Hematopoietic multipotent progenitor cell treated with erythropoietin and hydrocortisone succinate and interleukin-3 and kit ligand, for 8 days (in vitro differentiated cells): ENCODE results near the gene PIGK.
A peak's percentile ranks its signal among the peaks of the same experiment; 100 is the strongest.
"Not testable (repeated sequence)": the region's sequence is repeated elsewhere in the genome, so short reads cannot be mapped to it uniquely, and the experiment has no call there.

Source experiments
- DNase-seq: peaks from one replicate; pipeline ENCODE4 v3.0.0-alpha.2; 2015

Gene PIGK

GRCh38 chr1:77219166-77219887 is at the start of gene PIGK:
Gene PIGK, minus strand, starts transcription at chr1:77219430. Its CDS starts 28 bp downstream, at chr1:77219402.
- peak; percentile 91 for DNase-seq

GRCh38 chr1:77267035-77267434 is 47.8 kb upstream of the PIGK start:
- no peak for DNase-seq

DNA sequence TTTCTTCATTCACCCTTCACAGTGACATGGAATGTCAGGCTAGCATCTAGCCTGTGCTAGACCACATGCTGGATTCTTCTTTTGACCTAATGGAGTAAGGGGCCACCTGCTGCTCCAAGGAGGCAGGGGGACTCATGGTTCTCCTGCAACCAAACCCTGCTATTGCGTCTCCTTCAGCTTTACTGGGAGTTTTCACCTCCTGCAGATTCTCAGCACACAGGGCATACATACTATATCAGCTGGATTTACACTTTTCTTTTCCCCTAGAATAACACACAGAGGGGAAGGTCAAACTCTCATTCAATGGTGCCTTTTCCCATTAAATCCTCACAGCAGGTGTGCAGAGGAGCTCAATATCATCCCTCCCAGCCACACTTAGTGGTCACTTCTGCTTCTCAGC is 46.0 kb upstream of the PIGK start:
- DNase-seq, result no peak

- DNase-seq, result no peak
Observed at GRCh38 chr1:77263708-77264107, 44.5 kb upstream of the PIGK start.

DNA sequence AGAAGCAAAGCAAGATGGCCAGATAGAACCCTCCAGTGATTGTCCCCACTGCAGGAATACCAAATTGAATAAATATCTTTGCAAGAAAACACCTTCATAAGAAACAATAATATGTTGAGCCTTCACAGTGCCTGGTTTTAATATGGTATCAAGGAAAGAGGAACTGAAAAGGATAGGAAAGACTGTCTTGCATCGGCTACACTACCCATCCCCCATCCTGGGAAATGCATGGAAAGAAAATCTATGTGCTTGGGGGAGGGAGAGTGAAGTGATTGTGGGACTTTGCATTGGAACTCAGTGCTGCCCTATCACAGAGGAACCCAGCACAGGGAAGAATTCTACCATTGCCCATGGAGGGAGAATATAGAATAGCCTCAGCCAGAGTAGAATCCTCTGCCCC is 34.0 kb upstream of the PIGK start:
- no peak for DNase-seq

- DNase-seq, result no peak
Observed at GRCh38 chr1:77250126-77250525, 30.9 kb upstream of the PIGK start.

- no peak for DNase-seq
Observed at GRCh38 chr1:77245830-77246229, 26.6 kb upstream of the PIGK start.

DNA sequence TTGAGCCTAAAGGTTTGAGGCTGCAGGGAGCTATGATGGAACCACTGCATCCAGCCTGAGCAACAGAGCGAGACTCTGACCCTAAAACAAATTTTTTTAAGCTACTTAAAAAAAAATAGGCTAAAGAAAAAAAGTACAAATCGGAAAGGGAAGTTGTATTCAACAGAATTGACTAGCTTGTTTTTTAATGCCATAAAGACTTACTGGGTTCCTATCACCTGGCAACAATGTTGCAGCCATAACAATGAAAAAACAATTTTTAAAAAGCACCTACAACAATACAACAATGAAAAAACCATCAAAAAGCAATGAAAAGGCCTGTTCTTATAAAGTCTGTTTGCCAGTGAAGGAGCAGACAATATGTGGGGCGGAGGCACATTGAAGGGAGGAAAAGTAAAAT is 20.1 kb upstream of the PIGK start:
- no peak for DNase-seq

DNA sequence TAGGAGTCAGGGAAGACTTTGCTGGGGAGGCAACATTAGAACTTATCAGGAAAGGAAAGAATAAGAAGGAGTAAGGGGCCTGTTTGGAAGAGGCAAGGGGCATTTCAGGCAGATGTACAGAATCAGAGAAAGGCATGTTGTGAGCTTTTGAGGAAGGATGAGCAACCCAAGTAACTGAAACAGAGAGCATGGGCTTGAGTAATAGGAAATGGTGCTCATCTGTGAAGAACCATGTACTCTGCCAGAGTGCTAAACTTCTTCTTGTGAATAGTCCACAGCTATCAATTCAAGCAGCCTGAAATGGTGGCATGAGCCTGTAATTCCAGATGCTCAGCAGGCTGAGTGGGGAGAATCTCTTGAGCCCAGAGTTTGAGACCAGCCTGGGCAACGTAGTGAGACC is 19.2 kb upstream of the PIGK start:
- no peak for DNase-seq

- no peak for DNase-seq
Observed at GRCh38 chr1:77234943-77235342, 15.7 kb upstream of the PIGK start.

DNA sequence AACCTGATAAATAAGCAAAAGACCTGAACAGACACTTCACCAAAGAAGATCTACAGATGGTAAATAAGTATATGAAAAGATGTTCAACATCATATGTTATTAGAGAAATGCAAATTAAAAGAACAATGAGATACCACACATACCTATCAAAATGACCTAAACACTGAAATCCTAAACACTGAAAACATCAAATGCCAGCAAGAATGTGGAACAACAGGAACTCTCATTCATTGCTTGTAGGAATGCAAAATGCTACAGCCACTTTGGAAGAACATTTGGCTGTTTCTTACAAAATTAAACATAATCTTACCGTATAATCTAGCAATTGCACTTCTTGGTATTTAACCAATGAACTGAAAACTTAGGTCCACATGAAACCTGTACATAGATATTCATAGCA is 14.9 kb upstream of the PIGK start:
- DNase-seq, result no peak

GRCh38 chr1:77232829-77233228 is 13.6 kb upstream of the PIGK start:
- no peak for DNase-seq

GRCh38 chr1:77230051-77230450 is 10.8 kb upstream of the PIGK start:
- no peak for DNase-seq

DNA sequence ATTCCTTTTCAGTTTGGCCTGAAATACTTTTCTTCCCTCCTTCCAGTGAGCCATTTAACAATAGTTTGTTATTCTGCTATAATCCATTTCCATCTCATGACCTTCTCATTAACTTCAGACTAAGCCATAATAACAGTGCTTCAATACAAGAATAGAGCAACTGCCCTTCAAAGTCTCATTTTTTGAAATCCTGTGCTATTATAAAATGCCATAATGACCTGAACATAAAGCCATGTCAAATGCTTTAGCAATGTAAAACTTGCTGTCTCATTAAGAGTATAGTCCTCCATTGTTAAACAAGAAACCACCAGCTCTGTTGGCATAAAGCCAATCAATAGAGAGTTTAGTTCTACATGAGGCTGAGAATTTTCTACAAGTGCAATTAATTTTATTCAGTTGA is 9.6 kb upstream of the PIGK start:
- peak; percentile 10 for DNase-seq

- no peak for DNase-seq
Observed at GRCh38 chr1:77227381-77227780, 8.2 kb upstream of the PIGK start.

GRCh38 chr1:77222496-77222895 is 3.3 kb upstream of the PIGK start:
- no peak for DNase-seq

GRCh38 chr1:77220687-77221463 is 1.6 kb upstream of the PIGK start:
- DNase-seq, result no peak

DNA sequence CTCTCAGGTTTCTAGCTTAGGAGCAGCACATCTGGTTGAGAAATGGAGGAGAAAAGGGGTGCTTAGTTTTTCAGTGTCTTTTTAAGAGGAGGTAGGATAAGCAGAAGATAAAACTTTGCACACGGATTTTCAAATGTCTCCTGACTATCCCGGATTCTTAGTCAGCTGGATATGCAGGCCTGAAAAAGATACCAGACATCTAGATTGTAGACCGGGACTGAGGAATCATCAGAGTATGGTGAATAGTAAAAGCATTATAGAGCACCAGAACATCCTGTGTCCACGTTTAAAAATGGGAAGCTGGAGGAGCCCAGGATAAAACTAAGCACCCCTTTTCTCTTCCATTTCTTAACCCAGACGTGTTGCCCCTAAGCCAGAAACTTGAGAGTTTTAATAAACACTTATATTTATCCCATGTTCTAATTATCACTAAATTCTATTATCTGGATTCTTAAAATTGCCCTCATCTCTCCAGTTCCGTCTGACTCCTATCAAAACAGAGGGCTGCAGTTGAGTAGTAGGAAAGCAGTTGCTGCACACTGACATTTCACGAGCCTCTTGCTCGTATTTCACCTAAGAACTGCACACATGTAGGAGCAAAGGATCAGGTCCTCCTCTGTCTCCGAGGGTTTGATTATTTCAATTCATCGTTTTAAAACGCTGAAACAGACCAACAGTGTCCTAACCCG is 609 bp downstream of the PIGK start:
- DNase-seq, result no peak

- DNase-seq, result not testable (repeated sequence)
Observed at GRCh38 chr1:77204043-77204442, 15.2 kb downstream of the PIGK start.

DNA sequence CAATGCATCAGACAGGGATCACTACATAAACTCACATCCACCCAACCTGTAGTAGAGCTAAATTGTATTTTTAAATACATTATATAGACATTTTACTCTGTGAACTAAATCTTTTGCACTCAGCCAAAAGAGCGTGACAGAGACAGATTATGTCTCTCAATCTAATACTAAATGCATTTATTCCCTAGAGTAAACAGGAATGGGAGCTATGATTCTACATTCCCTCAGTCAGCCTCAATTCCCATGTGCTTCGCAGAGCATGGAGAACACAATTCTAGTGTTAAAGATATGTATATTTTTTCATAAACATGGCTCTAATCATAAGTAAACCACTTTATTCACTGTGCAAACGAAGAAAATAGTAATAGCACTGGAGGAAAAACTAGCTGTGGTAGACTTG is 16.5 kb downstream of the PIGK start:
- no peak for DNase-seq

DNA sequence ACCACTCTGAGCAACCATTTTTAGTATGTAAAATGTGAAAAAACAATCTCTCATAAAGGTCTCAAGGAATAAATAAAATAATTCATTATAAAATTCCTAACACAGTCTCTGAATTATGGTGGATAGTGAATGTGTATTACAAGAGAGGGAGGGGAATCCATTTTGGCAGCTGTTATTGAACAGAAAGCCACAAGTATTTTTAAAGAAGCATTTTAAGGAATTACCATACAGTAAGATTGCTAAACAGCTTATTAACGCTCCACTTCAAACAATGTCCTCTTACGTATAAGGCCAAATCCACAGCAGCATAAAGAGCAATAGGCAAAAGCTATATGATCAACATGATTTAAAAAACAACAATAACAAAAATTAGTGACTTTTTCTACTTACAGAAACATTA is 18.4 kb downstream of the PIGK start:
- no peak for DNase-seq

- DNase-seq, result no peak
Observed at GRCh38 chr1:77200293-77200692, 18.9 kb downstream of the PIGK start.

- DNase-seq, result no peak
Observed at GRCh38 chr1:77197351-77197750, 21.9 kb downstream of the PIGK start.

- DNase-seq, result no peak
Observed at GRCh38 chr1:77193951-77194350, 25.3 kb downstream of the PIGK start.
